ENCODE data around the gene SLC12A5. TPM values are rescaled to one million over a fixed set of nuclear protein-coding genes. Genes with fewer than 3 reads are reported as not detected.

The SLC12A5 gene
- polyA plus RNA-seq, 2 of the 4 experiments (the other 2 are of a cell fraction) = 3.0 to 10.8 TPM

Other genes with a start within 250 kb of the SLC12A5 start
- 0.34 TPM in 1 of 2 replicates, not detected in the other for gene WFDC3, start 237.3 kb upstream of the SLC12A5 start, polyA plus RNA-seq (2011; rRNA removed)
- not detected in 3 replicates for gene WFDC3, start 237.3 kb upstream of the SLC12A5 start, polyA plus RNA-seq (2017; fragmentation: RNase III; extraction: RNeasy Plus Mini Kit Qiagen cat#74134 plus additional on column Dnase treatment)
- gene DNTTIP1, start 237.3 kb upstream of the SLC12A5 start, polyA plus RNA-seq (2011; rRNA removed) = 34.1 and 38.3 TPM in 2 replicates
- gene DNTTIP1, start 237.3 kb upstream of the SLC12A5 start, polyA plus RNA-seq (2017; fragmentation: RNase III; extraction: RNeasy Plus Mini Kit Qiagen cat#74134 plus additional on column Dnase treatment) = 24.9 to 26.0 TPM (median 25.3 TPM) in 3 replicates
- gene UBE2C, start 216.6 kb upstream of the SLC12A5 start, polyA plus RNA-seq (2011; rRNA removed) = 123 and 137 TPM in 2 replicates
- 188 to 212 TPM (median 189 TPM) in 3 replicates for gene UBE2C, start 216.6 kb upstream of the SLC12A5 start, polyA plus RNA-seq (2017; fragmentation: RNase III; extraction: RNeasy Plus Mini Kit Qiagen cat#74134 plus additional on column Dnase treatment)
- gene TNNC2, start 201.9 kb upstream of the SLC12A5 start, polyA plus RNA-seq (2011; rRNA removed) = 0.23 TPM in 1 of 2 replicates, not detected in the other
- gene TNNC2, start 201.9 kb upstream of the SLC12A5 start, polyA plus RNA-seq (2017; fragmentation: RNase III; extraction: RNeasy Plus Mini Kit Qiagen cat#74134 plus additional on column Dnase treatment) = 0.17 to 0.22 TPM in 2 of 3 replicates, not detected in the other
- gene SNX21, start 195.4 kb upstream of the SLC12A5 start, polyA plus RNA-seq (2011; rRNA removed) = 4.0 and 4.1 TPM in 2 replicates
- 4.9 to 7.7 TPM (median 7.0 TPM) in 3 replicates for gene SNX21, start 195.4 kb upstream of the SLC12A5 start, polyA plus RNA-seq (2017; fragmentation: RNase III; extraction: RNeasy Plus Mini Kit Qiagen cat#74134 plus additional on column Dnase treatment)
- 18.5 and 19.8 TPM in 2 replicates for gene ACOT8, start 171.8 kb upstream of the SLC12A5 start, polyA plus RNA-seq (2011; rRNA removed)
- gene ACOT8, start 171.8 kb upstream of the SLC12A5 start, polyA plus RNA-seq (2017; fragmentation: RNase III; extraction: RNeasy Plus Mini Kit Qiagen cat#74134 plus additional on column Dnase treatment) = 12.6 to 14.7 TPM (median 14.0 TPM) in 3 replicates
- 1.3 and 1.9 TPM in 2 replicates for gene ZSWIM3, start 171.6 kb upstream of the SLC12A5 start, polyA plus RNA-seq (2011; rRNA removed)
- gene ZSWIM3, start 171.6 kb upstream of the SLC12A5 start, polyA plus RNA-seq (2017; fragmentation: RNase III; extraction: RNeasy Plus Mini Kit Qiagen cat#74134 plus additional on column Dnase treatment) = 1.0 to 1.1 TPM (median 1.1 TPM) in 3 replicates
- 4.7 and 7.6 TPM in 2 replicates for gene ZSWIM1, start 148.0 kb upstream of the SLC12A5 start, polyA plus RNA-seq (2011; rRNA removed)
- 5.8 to 6.6 TPM (median 6.1 TPM) in 3 replicates for gene ZSWIM1, start 148.0 kb upstream of the SLC12A5 start, polyA plus RNA-seq (2017; fragmentation: RNase III; extraction: RNeasy Plus Mini Kit Qiagen cat#74134 plus additional on column Dnase treatment)
- gene SPATA25, start 141.6 kb upstream of the SLC12A5 start, polyA plus RNA-seq (2011; rRNA removed) = 0.31 and 0.54 TPM in 2 replicates
- gene SPATA25, start 141.6 kb upstream of the SLC12A5 start, polyA plus RNA-seq (2017; fragmentation: RNase III; extraction: RNeasy Plus Mini Kit Qiagen cat#74134 plus additional on column Dnase treatment) = 0.59 to 1.3 TPM (median 0.77 TPM) in 3 replicates
- 0.56 and 0.57 TPM in 2 replicates for gene NEURL2, start 138.0 kb upstream of the SLC12A5 start, polyA plus RNA-seq (2011; rRNA removed)
- 1.4 to 1.6 TPM (median 1.4 TPM) in 3 replicates for gene NEURL2, start 138.0 kb upstream of the SLC12A5 start, polyA plus RNA-seq (2017; fragmentation: RNase III; extraction: RNeasy Plus Mini Kit Qiagen cat#74134 plus additional on column Dnase treatment)
- 53.1 and 61.2 TPM in 2 replicates for gene CTSA, start 137.9 kb upstream of the SLC12A5 start, polyA plus RNA-seq (2011; rRNA removed)
- gene CTSA, start 137.9 kb upstream of the SLC12A5 start, polyA plus RNA-seq (2017; fragmentation: RNase III; extraction: RNeasy Plus Mini Kit Qiagen cat#74134 plus additional on column Dnase treatment) = 76.4 to 95.6 TPM (median 93.2 TPM) in 3 replicates
- gene PLTP, start 117.1 kb upstream of the SLC12A5 start, polyA plus RNA-seq (2011; rRNA removed) = 2.7 and 4.5 TPM in 2 replicates
- 0.97 to 1.6 TPM (median 1.5 TPM) in 3 replicates for gene PLTP, start 117.1 kb upstream of the SLC12A5 start, polyA plus RNA-seq (2017; fragmentation: RNase III; extraction: RNeasy Plus Mini Kit Qiagen cat#74134 plus additional on column Dnase treatment)
- 19.7 and 24.3 TPM in 2 replicates for gene PCIF1, start 94.5 kb upstream of the SLC12A5 start, polyA plus RNA-seq (2011; rRNA removed)
- gene PCIF1, start 94.5 kb upstream of the SLC12A5 start, polyA plus RNA-seq (2017; fragmentation: RNase III; extraction: RNeasy Plus Mini Kit Qiagen cat#74134 plus additional on column Dnase treatment) = 18.7 to 21.6 TPM (median 21.4 TPM) in 3 replicates
- gene ZNF335, start 57.0 kb upstream of the SLC12A5 start, polyA plus RNA-seq (2011; rRNA removed) = 7.3 and 8.4 TPM in 2 replicates
- gene ZNF335, start 57.0 kb upstream of the SLC12A5 start, polyA plus RNA-seq (2017; fragmentation: RNase III; extraction: RNeasy Plus Mini Kit Qiagen cat#74134 plus additional on column Dnase treatment) = 9.1 to 10.3 TPM (median 9.3 TPM) in 3 replicates
- 0.09 and 0.12 TPM in 2 replicates for gene MMP9, start 20.3 kb upstream of the SLC12A5 start, polyA plus RNA-seq (2011; rRNA removed)
- gene MMP9, start 20.3 kb upstream of the SLC12A5 start, polyA plus RNA-seq (2017; fragmentation: RNase III; extraction: RNeasy Plus Mini Kit Qiagen cat#74134 plus additional on column Dnase treatment) = 0.06 to 0.34 TPM (median 0.24 TPM) in 3 replicates
- 22.2 and 28.0 TPM in 2 replicates for gene NCOA5, start 60.7 kb downstream of the SLC12A5 start, polyA plus RNA-seq (2011; rRNA removed)
- gene NCOA5, start 60.7 kb downstream of the SLC12A5 start, polyA plus RNA-seq (2017; fragmentation: RNase III; extraction: RNeasy Plus Mini Kit Qiagen cat#74134 plus additional on column Dnase treatment) = 26.2 to 27.2 TPM (median 27.1 TPM) in 3 replicates
- 5.2 and 7.0 TPM in 2 replicates for gene CD40, start 89.1 kb downstream of the SLC12A5 start, polyA plus RNA-seq (2011; rRNA removed)
- 4.7 to 5.7 TPM (median 4.9 TPM) in 3 replicates for gene CD40, start 89.1 kb downstream of the SLC12A5 start, polyA plus RNA-seq (2017; fragmentation: RNase III; extraction: RNeasy Plus Mini Kit Qiagen cat#74134 plus additional on column Dnase treatment)